GM21786 (cell line): ENCODE results near the gene PIGW.

Experiments used
- ATAC-seq: cut with Tn5 transposase; IDR thresholded peaks from one replicate; pipeline ENCODE4 v1.9.1; 2021; ENCODE audit not compliant: unreplicated experiment

Gene PIGW, protein sequence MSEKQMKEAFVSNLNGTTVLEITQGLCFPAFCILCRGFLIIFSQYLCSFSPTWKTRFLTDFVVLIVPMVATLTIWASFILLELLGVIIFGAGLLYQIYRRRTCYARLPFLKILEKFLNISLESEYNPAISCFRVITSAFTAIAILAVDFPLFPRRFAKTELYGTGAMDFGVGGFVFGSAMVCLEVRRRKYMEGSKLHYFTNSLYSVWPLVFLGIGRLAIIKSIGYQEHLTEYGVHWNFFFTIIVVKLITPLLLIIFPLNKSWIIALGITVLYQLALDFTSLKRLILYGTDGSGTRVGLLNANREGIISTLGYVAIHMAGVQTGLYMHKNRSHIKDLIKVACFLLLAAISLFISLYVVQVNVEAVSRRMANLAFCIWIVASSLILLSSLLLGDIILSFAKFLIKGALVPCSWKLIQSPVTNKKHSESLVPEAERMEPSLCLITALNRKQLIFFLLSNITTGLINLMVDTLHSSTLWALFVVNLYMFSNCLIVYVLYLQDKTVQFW

DNA sequence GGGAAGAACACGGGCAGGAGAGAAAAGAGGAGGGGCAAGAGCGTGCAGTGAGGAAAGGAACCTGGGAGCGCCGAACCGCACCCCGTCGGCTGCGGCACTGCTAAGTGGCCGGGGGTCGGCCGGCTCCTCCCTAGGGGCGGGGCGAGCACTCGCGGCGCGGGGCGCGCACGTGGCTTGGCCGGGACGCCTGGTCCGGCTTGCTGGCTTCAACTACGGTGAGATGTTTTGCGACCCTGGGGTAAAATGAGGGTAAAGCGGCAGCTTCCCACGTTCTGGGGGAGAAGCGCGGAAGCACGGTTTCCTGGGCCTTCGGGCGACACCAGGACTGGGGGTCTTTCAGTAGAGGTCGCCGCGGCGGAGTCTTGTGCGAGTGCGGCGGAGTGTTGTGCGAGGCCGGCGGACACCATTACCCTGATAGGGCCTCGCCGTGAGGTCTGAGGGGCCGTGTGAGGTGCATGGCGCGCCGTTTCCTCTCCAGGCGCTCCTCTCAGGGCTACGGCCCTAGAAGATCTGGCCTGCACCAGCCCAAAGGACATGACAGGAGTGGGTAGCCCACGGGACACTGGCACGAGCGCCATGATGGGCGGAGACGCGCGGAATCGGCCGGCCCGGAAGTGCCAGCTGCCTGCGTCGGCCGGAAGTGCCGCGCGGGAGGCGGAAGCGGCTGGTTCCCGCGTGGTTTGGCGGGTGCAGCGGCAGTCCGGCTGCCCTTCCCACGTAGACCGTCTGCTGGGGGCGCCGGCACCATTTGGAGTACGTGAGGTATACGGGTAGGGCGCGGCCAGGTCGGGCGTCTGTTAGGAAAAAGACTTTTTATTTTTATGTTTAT lies at the start of gene PIGW, which contains the start of gene MYO19:
TSS of gene PIGW (plus strand) at position 148 of the 829 bp plus-strand sequence. CDS start 2,115 bp downstream, outside the sequence.
TSS of gene MYO19 (minus strand) at position 29 of the 829 bp plus-strand sequence. CDS start 2,330 bp downstream, outside the sequence.
- ATAC-seq: peak; percentile 70

DNA sequence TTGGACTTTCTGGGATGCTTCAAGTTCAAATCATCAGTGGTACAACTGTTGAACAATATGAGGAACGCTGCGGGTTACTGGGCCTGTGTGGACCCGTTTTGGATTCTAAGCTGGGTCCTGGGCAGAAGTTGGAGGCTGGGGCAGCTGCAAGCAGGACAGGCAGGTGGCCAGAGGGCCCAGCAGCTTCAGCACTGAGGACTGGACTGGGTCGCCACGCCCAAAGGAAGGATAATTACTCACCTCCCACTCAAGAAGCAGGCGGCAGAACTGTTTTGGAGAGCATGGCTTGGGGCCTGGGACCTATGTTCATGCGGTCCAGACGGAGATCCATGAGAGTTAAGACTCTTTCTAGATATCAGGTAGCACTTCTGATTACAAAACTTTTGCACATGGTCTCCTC lies 49.8 kb upstream of the PIGW start:
- ATAC-seq: no peak

DNA sequence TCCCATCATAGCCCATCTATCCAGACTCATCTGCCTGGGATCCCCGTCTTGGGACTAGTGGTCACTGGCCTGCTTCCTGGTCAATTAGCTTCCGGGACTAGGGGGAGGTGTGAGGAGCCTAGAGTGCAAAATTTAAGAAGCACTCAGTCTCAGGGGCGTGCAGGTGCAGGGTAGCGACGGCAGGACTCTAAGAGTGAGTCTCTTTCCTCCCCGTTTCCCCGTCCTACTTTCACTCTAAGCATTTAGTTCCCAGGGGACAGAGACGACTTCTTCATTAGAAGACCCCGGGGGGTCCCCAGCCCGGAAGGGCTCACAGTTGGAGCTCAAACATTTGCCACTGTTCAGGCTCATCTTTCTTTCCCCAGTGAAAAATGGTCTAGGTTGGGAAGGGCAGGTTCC lies 49.0 kb upstream of the PIGW start:
- peak; percentile 18 for ATAC-seq

- peak; percentile 84 for ATAC-seq
These were observed 48.3 kb upstream of the PIGW start, which contains the start of gene ZNHIT3 for GRCh38 chr17:36486204-36487194. Gene ZNHIT3, plus strand, starts transcription at chr17:36486681. Its CDS starts 19 bp downstream, at chr17:36486700.

- ATAC-seq: no peak
These were observed 40.8 kb upstream of the PIGW start for GRCh38 chr17:36493956-36494355.

GRCh38 chr17:36494674-36495073 lies 40.1 kb upstream of the PIGW start:
- no peak for ATAC-seq

GRCh38 chr17:36495076-36495578 lies 39.7 kb upstream of the PIGW start:
- ATAC-seq: no peak

- ATAC-seq: no peak
These were observed 38.6 kb upstream of the PIGW start for GRCh38 chr17:36496018-36496789.

DNA sequence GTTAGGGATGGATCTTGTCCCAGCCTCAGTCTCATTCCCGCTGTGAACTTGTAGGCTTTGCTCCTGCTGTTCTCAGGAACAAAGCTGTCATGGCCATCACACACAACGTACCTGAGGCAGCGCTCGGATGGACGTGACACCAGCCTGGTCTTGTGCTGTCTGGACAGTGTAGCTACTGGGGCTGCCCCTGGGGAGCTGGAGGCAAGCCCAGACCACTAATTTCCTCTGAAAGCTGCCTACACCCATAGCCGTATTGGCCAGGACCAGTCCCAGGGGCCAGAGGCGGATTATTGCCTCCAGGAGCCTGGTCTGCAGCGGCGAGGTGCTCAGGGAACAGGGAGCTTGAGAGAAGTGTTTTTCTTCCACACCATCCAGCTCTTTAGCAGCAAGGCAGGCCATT lies 36.6 kb upstream of the PIGW start:
- ATAC-seq: no peak

GRCh38 chr17:36498560-36499300 lies 36.1 kb upstream of the PIGW start:
- no peak for ATAC-seq

- ATAC-seq: no peak
These were observed 34.0 kb upstream of the PIGW start for GRCh38 chr17:36500745-36501225.

- ATAC-seq: no peak
These were observed 33.4 kb upstream of the PIGW start for GRCh38 chr17:36501351-36501750.

DNA sequence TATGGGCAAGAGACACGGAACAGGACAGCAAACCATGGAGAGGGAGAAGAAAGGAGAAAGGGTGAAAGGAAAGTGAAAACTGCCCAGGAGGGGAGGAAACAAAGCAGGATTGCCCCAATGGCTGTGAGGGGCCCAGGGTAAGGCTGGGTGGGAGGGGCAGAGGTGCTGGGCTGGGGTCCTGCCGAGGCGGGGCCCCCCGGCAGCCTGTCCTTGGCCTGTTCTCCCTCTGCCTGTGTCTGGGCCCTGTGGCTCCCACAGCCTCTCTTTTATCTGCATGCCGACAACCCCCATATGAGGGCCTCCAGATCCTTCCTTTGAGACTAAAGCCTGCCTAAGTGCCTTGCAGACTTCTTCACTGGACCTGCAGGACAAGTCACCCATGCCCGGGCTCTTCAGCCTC lies 32.8 kb upstream of the PIGW start:
- ATAC-seq: no peak

- no peak for ATAC-seq
These were observed 31.2 kb upstream of the PIGW start for GRCh38 chr17:36503456-36504155.

DNA sequence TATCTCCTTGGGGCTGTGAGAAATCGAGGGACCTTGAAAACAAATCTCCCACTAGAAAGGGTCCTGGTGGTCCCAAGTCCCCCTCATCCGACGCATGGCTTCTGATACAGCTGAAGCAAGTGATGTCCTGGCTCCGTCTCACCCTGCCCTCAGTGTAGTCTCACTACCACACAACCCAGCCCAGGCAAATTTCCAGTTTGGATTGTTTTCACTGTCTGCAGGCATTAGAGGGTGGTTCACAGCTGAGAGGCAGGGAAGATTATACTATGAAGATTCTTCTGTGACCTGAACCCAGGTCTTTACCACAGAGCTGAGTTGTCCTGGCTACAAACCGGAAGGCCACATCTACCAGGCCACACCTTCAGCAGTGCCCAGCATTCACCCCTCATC lies 30.6 kb upstream of the PIGW start:
- ATAC-seq: no peak

DNA sequence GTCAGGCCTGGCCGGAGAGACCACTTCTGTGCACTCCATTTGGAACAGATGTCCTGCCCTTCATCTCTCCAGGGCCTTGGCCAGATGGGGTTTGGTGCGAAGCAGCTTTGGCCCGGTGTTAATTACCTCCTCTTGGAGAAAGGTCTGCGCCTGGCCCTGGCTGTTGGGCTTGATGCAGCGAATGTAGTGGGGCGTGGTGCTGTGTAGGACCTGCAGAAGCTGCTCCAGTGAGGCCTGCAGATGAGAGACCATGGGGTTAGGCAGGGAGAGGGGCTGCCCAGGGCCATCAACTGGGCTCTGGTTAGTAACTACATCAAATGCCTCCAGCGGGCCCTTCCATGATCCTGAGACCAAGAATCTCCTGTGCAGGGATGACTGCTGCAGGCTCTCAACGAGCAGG lies 29.6 kb upstream of the PIGW start:
- ATAC-seq: no peak

DNA sequence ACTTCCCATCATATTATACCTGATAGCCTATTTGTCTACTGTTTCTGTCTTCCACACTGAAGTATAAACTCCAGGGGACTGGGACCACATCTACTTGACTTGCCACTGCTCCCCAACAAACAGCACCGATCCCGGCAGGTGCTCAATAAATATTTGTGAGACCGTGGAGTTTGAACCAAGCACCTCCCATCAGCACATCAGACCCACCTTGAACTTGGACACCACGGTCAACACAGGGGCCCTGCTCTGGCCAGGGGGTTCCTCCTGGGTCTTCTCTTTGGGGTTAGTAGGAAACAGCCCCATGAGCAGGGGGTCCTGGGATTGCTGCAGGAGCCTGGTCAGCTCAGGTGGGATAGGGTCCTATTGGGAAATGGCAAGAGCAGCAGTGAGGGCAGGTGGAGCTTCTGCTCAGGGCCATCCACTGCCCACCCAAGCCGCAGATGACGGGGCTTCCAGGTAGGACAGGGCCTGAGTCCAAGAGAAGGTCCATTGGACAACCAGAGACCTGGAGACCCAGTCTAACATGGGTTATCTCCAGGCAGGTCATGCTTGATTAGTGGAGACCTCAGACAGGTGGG lies 28.4 kb upstream of the PIGW start:
- ATAC-seq: no peak

GRCh38 chr17:36506831-36507230 lies 28.0 kb upstream of the PIGW start:
- ATAC-seq: no peak
